GM23338 (cell line): ENCODE data around the gene CPSF3. TPM values are rescaled to one million over a fixed set of nuclear protein-coding genes. Genes with fewer than 3 reads are reported as not detected.

ENCODE experiments used
- ATAC-seq: fragments of 200-7000 bp; cut with Tn5 transposase; 3 replicates; pipeline ENCODE4 v1.9.1; 2020
- DNase-seq: peaks from one replicate; pipeline ENCODE4 v3.0.0-alpha.2; 2015; ENCODE audit warnings: low spot score
- H2AFZ ChIP-seq: fragments of 200-600 bp; sonication (generic); 2 replicates; pipeline ENCODE4 v1.8.0; 2016; ENCODE audit warnings: antibody characterized with exemption, mild to moderate bottlenecking, moderate library complexity
- H3F3A ChIP-seq: fragments of 200-600 bp; sonication (generic); replicated peaks from 2 replicates; pipeline ENCODE4 v1.8.0; 2017; ENCODE audit warnings: antibody characterized with exemption, mixed run types, low read depth
- H3K27ac ChIP-seq: fragments of 200-600 bp; sonication (generic); 2 replicates; pipeline ENCODE4 v1.6.1; 2016; ENCODE audit warnings: low read depth
- H3K27me3 ChIP-seq: fragments of 200-600 bp; sonication (generic); 2 replicates; pipeline ENCODE4 v1.8.0; 2016; ENCODE audit warnings: mild to moderate bottlenecking, mixed run types, moderate library complexity; ENCODE audit not compliant: insufficient read depth
- H3K36me3 ChIP-seq: fragments of 200-600 bp; sonication (generic); 2 replicates; pipeline ENCODE4 v1.8.0; 2016; ENCODE audit warnings: mild to moderate bottlenecking; ENCODE audit not compliant: insufficient read depth
- H3K4me1 ChIP-seq: fragments of 200-600 bp; sonication (generic); 2 replicates; pipeline ENCODE4 v1.8.0; 2016; ENCODE audit warnings: mild to moderate bottlenecking, moderate library complexity; ENCODE audit not compliant: insufficient read depth
- H3K4me2 ChIP-seq: fragments of 200-600 bp; sonication (generic); 2 replicates; pipeline ENCODE4 v1.7.1; 2017; ENCODE audit warnings: mixed run types
- H3K4me3 ChIP-seq: fragments of 200-600 bp; sonication (generic); 2 replicates; pipeline ENCODE4 v1.6.1; 2016; ENCODE audit warnings: mixed run types
- H3K79me2 ChIP-seq: fragments of 200-600 bp; sonication (generic); replicated peaks from 2 replicates; pipeline ENCODE4 v1.8.0; 2017; ENCODE audit warnings: mild to moderate bottlenecking; ENCODE audit not compliant: insufficient read depth
- H3K9me2 ChIP-seq: fragments of 200-600 bp; sonication (generic); 2 replicates; pipeline ENCODE4 v1.8.0; 2017; ENCODE audit not compliant: insufficient read depth
- H4K20me1 ChIP-seq: fragments of 200-600 bp; sonication (generic); replicated peaks from 2 replicates; pipeline ENCODE4 v1.8.0; 2017; ENCODE audit warnings: mild to moderate bottlenecking; ENCODE audit not compliant: insufficient read depth
- H3K27ac Mint-ChIP-seq: 2 replicates; pipeline ENCODE4 v1.8.0; 2020; ENCODE audit warnings: inconsistent platforms, mild to moderate bottlenecking, moderate library complexity, mixed read lengths
- H3K27me3 Mint-ChIP-seq: 3 replicates; pipeline ENCODE4 v1.8.0; 2022; ENCODE audit warnings: low read depth, mild to moderate bottlenecking, moderate library complexity, mixed read lengths, inconsistent platforms; ENCODE audit not compliant: insufficient read depth, poor library complexity
- H3K36me3 Mint-ChIP-seq: 3 replicates; pipeline ENCODE4 v1.8.0; 2021; ENCODE audit warnings: low read depth, mild to moderate bottlenecking, inconsistent platforms, moderate library complexity, mixed read lengths
- H3K4me1 Mint-ChIP-seq: 3 replicates; pipeline ENCODE4 v1.8.0; 2020; ENCODE audit warnings: mild to moderate bottlenecking, inconsistent platforms, mixed read lengths
- H3K4me3 Mint-ChIP-seq: 3 replicates; pipeline ENCODE4 v1.8.0; 2021; ENCODE audit warnings: moderate library complexity, mild to moderate bottlenecking, inconsistent platforms, mixed read lengths
- H3K9me3 Mint-ChIP-seq: 3 replicates; pipeline ENCODE4 v1.8.0; 2020; ENCODE audit warnings: moderate library complexity, mild to moderate bottlenecking, inconsistent platforms, mixed read lengths
- CREB1 ChIP-seq: fragments of 250-450 bp; sonication (Bioruptor Pico); IDR thresholded peaks from 2 replicates; pipeline ENCODE4 v1.5.0; 2020; ENCODE audit warnings: low read depth, mild to moderate bottlenecking, moderate library complexity
- EZH2 ChIP-seq: fragments of 200-600 bp; sonication (generic); IDR thresholded peaks from one replicate; pipeline ENCODE4 v1.8.0; 2017; ENCODE audit warnings: antibody characterized with exemption, mild to moderate bottlenecking, low read depth; ENCODE audit not compliant: unreplicated experiment
- EZH2phosphoT487 ChIP-seq: fragments of 200-600 bp; sonication (generic); IDR thresholded peaks from one replicate; pipeline ENCODE4 v1.8.1; 2018; ENCODE audit warnings: antibody characterized with exemption; ENCODE audit not compliant: unreplicated experiment
- JUNB ChIP-seq: IDR thresholded peaks from one replicate; pipeline ENCODE4 v1.6.1; 2016; ENCODE audit warnings: antibody characterized with exemption; ENCODE audit not compliant: unreplicated experiment
- NANOG ChIP-seq: IDR thresholded peaks from 2 replicates; pipeline ENCODE4 v1.6.1; 2016; ENCODE audit warnings: antibody characterized with exemption, borderline replicate concordance
- POLR2AphosphoS5 ChIP-seq: IDR thresholded peaks from 2 replicates; pipeline ENCODE4 v1.6.1; 2016; ENCODE audit warnings: antibody characterized with exemption, low read depth
- STAT1 ChIP-seq: IDR thresholded peaks from one replicate; pipeline ENCODE4 v1.6.1; 2016; ENCODE audit warnings: antibody characterized with exemption; ENCODE audit not compliant: unreplicated experiment
- ZNF114 ChIP-seq: fragments of 250-450 bp; sonication (Bioruptor Pico); IDR thresholded peaks from 2 replicates; pipeline ENCODE4 v1.5.0; 2020; ENCODE audit warnings: mild to moderate bottlenecking, moderate library complexity
- ZNF331 ChIP-seq: fragments of 250-450 bp; sonication (Bioruptor Pico); IDR thresholded peaks from 2 replicates; pipeline ENCODE4 v1.5.0; 2020; ENCODE audit warnings: low read depth, mild to moderate bottlenecking, moderate library complexity
- polyA plus RNA-seq: library from polyadenylated mRNA; unstranded; fragments of >200 nt; fragmentation: Nextera tagmentation; extraction: Ambion mirVana; gene quantifications from 2 replicates; pipeline ENCODE4 v1.2.1, GENCODE V29; 2016
- total RNA-seq: library from RNA; depleted of rRNA; stranded (reverse); fragments of >200 nt; shearing (Covaris generic); gene quantifications from 2 replicates; pipeline ENCODE4 v1.2.3, GENCODE V29; 2014
- TF ChIP-seq, protein P1 (sequence below), 2 experiments: fragments of 200-600 bp in 1 of 2; sonication (generic) in 1 of 2; conservative IDR thresholded peaks; 2 replicates each; pipeline versions ENCODE4 v1.5.1 to v1.6.1; 2016 to 2017; ENCODE audit warnings: antibody characterized with exemption in 2 of 2, low read depth in 2 of 2, mild to moderate bottlenecking in 2 of 2, moderate library complexity in 1 of 2
- TF ChIP-seq, protein P2 (sequence below): fragments of 250-450 bp; sonication (Bioruptor Pico); IDR thresholded peaks from 2 replicates; pipeline ENCODE4 v1.5.0; 2020; ENCODE audit warnings: mild to moderate bottlenecking, moderate library complexity
- TF ChIP-seq, protein P3 (sequence below): IDR thresholded peaks from 2 replicates; pipeline ENCODE4 v1.6.1; 2016; ENCODE audit warnings: antibody characterized with exemption
- TF ChIP-seq, protein P4 (sequence below): IDR thresholded peaks from one replicate; pipeline ENCODE4 v1.6.1; 2018; ENCODE audit warnings: antibody characterized with exemption; ENCODE audit not compliant: unreplicated experiment

The CPSF3 gene
- total and polyA plus RNA-seq, 2 experiments from 2014 or later = 77.1 to 105 TPM

DNA sequence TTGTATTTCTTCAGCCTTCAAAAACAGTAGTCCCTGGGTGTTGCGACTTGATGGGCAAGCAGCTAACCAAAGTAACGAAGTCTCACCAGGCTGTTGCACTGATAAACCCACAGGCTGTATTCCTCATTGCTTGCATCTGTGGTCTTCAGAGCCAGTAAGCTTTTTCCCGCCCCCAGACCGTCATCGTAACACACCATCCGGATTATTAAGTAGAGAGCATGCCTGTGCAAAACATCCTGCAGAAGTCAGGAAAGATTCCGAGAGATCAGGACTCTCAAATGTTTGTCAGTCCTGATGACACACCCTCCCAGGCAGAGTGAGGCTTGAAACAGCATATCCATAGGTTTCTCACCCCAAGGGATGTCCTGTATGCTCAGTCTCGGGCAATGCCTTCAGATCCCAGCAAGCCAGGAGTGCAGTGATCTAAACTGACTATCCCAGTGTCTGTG is 16.1 kb upstream of the CPSF3 start:
- H3K36me3 ChIP-seq = no peaks in the 10 kb centered on the region; the same call in 1 of the 2 replicates
- DNase-seq (no peak), ATAC-seq (no peak)
- no peaks in the 10 kb centered on the region for H3K4me1 Mint-ChIP-seq
- H3K9me3 Mint-ChIP-seq = no peaks in the 10 kb centered on the region
- no peak overlapping the region for H3K27ac Mint-ChIP-seq
- peaks cover 7% of the 10 kb centered on the region; the same call in 1 of the 3 replicates for H3K36me3 Mint-ChIP-seq
- peaks cover 10% of the 10 kb centered on the region for H3K27me3 Mint-ChIP-seq
- H4K20me1 ChIP-seq = peaks cover 3% of the 10 kb centered on the region; the same call in 1 of the 2 replicates
- H3K79me2 ChIP-seq = no peaks in the 10 kb centered on the region
- no peak overlapping the region for H2AFZ ChIP-seq
- no peaks in the 10 kb centered on the region for H3K9me2 ChIP-seq
- H3K4me1 ChIP-seq = no peaks in the 10 kb centered on the region
- no peaks in the 10 kb centered on the region for H3K27me3 ChIP-seq
- no peak overlapping the region for H3K27ac ChIP-seq
- no peak overlapping the region for H3K4me3 Mint-ChIP-seq
- H3K4me3 ChIP-seq = no peak overlapping the region
- no peak for TF ChIP-seq EZH2phosphoT487
- TF ChIP-seq, protein P1, sequence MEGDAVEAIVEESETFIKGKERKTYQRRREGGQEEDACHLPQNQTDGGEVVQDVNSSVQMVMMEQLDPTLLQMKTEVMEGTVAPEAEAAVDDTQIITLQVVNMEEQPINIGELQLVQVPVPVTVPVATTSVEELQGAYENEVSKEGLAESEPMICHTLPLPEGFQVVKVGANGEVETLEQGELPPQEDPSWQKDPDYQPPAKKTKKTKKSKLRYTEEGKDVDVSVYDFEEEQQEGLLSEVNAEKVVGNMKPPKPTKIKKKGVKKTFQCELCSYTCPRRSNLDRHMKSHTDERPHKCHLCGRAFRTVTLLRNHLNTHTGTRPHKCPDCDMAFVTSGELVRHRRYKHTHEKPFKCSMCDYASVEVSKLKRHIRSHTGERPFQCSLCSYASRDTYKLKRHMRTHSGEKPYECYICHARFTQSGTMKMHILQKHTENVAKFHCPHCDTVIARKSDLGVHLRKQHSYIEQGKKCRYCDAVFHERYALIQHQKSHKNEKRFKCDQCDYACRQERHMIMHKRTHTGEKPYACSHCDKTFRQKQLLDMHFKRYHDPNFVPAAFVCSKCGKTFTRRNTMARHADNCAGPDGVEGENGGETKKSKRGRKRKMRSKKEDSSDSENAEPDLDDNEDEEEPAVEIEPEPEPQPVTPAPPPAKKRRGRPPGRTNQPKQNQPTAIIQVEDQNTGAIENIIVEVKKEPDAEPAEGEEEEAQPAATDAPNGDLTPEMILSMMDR (conservative IDR thresholded peaks at IDR 0.05; ENCODE audit: low read depth in 2 of 2) = no peak
- TF ChIP-seq POLR2AphosphoS5 = no peak
- TF ChIP-seq NANOG = no peak
- no peak for TF ChIP-seq JUNB
- TF ChIP-seq ZNF114 = no peak
- TF ChIP-seq, protein P2, sequence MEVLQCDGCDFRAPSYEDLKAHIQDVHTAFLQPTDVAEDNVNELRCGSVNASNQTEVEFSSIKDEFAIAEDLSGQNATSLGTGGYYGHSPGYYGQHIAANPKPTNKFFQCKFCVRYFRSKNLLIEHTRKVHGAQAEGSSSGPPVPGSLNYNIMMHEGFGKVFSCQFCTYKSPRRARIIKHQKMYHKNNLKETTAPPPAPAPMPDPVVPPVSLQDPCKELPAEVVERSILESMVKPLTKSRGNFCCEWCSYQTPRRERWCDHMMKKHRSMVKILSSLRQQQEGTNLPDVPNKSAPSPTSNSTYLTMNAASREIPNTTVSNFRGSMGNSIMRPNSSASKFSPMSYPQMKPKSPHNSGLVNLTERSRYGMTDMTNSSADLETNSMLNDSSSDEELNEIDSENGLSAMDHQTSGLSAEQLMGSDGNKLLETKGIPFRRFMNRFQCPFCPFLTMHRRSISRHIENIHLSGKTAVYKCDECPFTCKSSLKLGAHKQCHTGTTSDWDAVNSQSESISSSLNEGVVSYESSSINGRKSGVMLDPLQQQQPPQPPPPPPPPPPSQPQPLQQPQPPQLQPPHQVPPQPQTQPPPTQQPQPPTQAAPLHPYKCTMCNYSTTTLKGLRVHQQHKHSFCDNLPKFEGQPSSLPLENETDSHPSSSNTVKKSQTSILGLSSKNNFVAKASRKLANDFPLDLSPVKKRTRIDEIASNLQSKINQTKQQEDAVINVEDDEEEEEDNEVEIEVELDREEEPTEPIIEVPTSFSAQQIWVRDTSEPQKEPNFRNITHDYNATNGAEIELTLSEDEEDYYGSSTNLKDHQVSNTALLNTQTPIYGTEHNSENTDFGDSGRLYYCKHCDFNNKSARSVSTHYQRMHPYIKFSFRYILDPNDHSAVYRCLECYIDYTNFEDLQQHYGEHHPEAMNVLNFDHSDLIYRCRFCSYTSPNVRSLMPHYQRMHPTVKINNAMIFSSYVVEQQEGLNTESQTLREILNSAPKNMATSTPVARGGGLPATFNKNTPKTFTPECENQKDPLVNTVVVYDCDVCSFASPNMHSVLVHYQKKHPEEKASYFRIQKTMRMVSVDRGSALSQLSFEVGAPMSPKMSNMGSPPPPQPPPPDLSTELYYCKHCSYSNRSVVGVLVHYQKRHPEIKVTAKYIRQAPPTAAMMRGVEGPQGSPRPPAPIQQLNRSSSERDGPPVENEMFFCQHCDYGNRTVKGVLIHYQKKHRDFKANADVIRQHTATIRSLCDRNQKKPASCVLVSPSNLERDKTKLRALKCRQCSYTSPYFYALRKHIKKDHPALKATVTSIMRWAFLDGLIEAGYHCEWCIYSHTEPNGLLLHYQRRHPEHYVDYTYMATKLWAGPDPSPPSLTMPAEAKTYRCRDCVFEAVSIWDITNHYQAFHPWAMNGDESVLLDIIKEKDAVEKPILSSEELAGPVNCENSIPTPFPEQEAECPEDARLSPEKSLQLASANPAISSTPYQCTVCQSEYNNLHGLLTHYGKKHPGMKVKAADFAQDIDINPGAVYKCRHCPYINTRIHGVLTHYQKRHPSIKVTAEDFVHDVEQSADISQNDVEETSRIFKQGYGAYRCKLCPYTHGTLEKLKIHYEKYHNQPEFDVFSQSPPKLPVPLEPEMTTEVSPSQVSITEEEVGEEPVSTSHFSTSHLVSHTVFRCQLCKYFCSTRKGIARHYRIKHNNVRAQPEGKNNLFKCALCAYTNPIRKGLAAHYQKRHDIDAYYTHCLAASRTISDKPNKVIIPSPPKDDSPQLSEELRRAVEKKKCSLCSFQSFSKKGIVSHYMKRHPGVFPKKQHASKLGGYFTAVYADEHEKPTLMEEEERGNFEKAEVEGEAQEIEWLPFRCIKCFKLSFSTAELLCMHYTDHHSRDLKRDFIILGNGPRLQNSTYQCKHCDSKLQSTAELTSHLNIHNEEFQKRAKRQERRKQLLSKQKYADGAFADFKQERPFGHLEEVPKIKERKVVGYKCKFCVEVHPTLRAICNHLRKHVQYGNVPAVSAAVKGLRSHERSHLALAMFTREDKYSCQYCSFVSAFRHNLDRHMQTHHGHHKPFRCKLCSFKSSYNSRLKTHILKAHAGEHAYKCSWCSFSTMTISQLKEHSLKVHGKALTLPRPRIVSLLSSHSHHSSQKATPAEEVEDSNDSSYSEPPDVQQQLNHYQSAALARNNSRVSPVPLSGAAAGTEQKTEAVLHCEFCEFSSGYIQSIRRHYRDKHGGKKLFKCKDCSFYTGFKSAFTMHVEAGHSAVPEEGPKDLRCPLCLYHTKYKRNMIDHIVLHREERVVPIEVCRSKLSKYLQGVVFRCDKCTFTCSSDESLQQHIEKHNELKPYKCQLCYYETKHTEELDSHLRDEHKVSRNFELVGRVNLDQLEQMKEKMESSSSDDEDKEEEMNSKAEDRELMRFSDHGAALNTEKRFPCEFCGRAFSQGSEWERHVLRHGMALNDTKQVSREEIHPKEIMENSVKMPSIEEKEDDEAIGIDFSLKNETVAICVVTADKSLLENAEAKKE = no peak
- TF ChIP-seq CREB1 = no peak
- TF ChIP-seq STAT1 = no peak
- TF ChIP-seq, protein P3, sequence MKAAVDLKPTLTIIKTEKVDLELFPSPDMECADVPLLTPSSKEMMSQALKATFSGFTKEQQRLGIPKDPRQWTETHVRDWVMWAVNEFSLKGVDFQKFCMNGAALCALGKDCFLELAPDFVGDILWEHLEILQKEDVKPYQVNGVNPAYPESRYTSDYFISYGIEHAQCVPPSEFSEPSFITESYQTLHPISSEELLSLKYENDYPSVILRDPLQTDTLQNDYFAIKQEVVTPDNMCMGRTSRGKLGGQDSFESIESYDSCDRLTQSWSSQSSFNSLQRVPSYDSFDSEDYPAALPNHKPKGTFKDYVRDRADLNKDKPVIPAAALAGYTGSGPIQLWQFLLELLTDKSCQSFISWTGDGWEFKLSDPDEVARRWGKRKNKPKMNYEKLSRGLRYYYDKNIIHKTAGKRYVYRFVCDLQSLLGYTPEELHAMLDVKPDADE = no peak
- no peak for TF ChIP-seq EZH2
- TF ChIP-seq ZNF331 (CRISPR knock-in tag) = no peak
- TF ChIP-seq, protein P4, sequence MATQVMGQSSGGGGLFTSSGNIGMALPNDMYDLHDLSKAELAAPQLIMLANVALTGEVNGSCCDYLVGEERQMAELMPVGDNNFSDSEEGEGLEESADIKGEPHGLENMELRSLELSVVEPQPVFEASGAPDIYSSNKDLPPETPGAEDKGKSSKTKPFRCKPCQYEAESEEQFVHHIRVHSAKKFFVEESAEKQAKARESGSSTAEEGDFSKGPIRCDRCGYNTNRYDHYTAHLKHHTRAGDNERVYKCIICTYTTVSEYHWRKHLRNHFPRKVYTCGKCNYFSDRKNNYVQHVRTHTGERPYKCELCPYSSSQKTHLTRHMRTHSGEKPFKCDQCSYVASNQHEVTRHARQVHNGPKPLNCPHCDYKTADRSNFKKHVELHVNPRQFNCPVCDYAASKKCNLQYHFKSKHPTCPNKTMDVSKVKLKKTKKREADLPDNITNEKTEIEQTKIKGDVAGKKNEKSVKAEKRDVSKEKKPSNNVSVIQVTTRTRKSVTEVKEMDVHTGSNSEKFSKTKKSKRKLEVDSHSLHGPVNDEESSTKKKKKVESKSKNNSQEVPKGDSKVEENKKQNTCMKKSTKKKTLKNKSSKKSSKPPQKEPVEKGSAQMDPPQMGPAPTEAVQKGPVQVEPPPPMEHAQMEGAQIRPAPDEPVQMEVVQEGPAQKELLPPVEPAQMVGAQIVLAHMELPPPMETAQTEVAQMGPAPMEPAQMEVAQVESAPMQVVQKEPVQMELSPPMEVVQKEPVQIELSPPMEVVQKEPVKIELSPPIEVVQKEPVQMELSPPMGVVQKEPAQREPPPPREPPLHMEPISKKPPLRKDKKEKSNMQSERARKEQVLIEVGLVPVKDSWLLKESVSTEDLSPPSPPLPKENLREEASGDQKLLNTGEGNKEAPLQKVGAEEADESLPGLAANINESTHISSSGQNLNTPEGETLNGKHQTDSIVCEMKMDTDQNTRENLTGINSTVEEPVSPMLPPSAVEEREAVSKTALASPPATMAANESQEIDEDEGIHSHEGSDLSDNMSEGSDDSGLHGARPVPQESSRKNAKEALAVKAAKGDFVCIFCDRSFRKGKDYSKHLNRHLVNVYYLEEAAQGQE = no peak
- no peak overlapping the region for H3K4me2 ChIP-seq
- H3F3A ChIP-seq = 0 out of 2 replicates have a peak, but pooled peaks cover 3% of the 10 kb centered on the region
